Retina (tissue), 1 donor: Measurements from ENCODE around the gene CAMK1D.
"Not testable (repeated sequence)": the region's sequence is repeated elsewhere in the genome, so short reads cannot be mapped to it uniquely, and the experiment has no call there.

Source experiments
- DNase-seq: peaks from one replicate; pipeline ENCODE4 v3.0.0-alpha.2; 2016

CAMK1D gene

GRCh38 chr10:12348870-12349628 is at the start of gene CAMK1D:
TSS of gene CAMK1D (plus strand) at chr10:12349547.
- DNase-seq = no peak

GRCh38 chr10:12301036-12301435 is 48.3 kb upstream of the CAMK1D start:
- DNase-seq = not testable (repeated sequence)

- DNase-seq = no peak
These were observed 41.3 kb upstream of the CAMK1D start for GRCh38 chr10:12308057-12308456.

- no peak for DNase-seq
These were observed 40.5 kb upstream of the CAMK1D start for GRCh38 chr10:12308736-12309375.

DNA sequence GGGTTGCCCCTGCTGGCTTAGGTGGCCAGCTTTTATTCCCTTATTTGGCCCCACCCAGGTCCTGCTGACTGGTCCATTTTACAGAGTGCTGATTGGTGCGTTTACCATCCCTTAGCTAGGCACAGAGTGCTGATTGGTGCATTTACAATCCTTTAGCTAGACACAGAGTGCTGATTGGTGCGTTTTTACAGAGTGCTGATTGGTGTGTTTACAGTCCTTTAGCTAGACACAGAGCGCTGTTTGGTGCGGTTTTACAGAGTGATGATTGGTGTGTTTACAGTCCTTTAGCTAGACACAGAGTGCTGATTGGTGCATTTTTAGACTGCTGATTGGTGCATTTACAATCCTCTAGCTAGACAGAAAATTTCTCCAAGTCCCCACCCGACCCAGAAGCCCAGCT is 39.6 kb upstream of the CAMK1D start:
- not testable (repeated sequence) for DNase-seq

GRCh38 chr10:12314836-12315235 is 34.5 kb upstream of the CAMK1D start:
- DNase-seq = no peak

DNA sequence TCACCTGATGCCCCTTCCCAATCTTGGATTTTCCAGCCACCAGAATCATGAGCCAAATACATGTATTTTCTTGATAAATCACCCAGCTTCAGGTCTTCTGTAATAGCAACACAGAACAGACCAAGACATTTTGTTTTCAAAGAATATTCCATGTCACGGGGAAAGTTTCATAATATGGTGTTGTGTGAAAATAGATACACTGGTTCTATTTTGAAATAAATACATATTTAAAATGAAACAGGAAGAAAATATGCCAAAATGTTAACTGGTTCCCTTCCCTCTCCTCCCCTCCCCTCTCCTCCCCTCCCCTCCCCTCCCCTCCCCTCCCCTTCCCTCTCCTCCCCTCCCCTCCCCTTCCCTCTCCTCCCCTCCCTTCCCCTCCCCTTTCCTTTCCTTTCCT is 30.3 kb upstream of the CAMK1D start:
- DNase-seq = no peak

GRCh38 chr10:12320892-12321291 is 28.5 kb upstream of the CAMK1D start:
- DNase-seq = no peak

- DNase-seq = no peak
These were observed 27.7 kb upstream of the CAMK1D start for GRCh38 chr10:12321641-12322040.

GRCh38 chr10:12322583-12323131 is 26.7 kb upstream of the CAMK1D start:
- DNase-seq = no peak

DNA sequence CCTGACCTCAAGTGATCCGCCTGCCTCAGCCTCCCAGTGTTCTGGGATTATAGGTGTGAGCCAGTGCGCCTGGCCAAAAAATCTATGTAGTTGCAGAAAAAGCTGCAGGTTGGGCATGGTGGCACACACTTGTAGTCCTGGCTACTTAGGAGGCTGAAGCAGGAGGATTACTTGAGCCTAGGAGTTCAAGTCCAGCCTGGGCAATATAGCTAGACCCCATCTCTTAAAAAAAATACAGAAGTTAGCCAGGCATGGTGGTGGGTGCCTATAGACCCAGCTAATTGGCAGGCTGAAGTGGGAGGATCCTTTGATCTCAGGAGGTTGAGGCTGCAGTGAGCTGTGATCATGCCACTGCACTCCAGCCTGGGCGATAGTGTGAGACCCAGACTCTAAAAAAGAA is 24.8 kb upstream of the CAMK1D start:
- DNase-seq = no peak

DNA sequence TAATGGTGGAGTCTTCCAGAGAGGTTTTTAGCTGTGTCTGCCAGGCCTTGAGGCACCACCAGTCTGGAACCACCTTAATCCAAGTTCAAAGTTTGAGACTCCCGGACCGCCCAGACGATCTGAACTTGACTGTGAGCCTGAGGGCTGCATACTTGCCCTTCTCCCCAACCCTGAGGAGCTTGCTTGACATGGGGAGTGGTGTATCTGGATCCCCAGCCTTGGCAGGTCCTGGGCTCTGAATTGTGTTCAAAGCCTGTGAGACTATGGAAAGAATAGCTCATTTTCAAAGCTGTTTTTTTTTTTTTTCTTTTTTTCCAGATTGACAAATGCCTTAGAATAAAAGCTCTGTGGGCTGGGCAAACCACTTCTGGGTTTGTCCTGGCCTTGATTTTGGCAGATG is 22.3 kb upstream of the CAMK1D start:
- no peak for DNase-seq

DNA sequence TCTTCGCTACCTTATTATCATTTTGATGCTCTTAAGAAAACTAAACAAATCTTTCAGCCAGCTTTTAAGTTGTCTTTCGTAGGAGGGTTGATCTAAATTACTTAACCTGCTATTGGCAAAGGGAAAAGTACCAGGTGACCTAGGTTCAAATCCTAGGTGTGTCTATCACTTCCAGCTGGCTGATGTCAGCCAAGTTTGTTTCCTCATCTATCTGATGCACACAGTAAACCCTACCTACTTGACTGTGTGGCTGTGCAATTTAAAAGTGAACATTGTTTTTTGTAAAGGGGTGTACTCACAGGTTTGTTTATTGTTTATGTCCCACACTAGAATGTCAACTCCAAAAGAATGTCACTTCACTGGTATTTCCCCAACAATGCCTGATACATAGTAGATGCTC is 21.9 kb upstream of the CAMK1D start:
- no peak for DNase-seq

GRCh38 chr10:12328312-12328711 is 21.0 kb upstream of the CAMK1D start:
- not testable (repeated sequence) for DNase-seq

GRCh38 chr10:12332572-12333379 is 16.6 kb upstream of the CAMK1D start:
- DNase-seq = no peak

DNA sequence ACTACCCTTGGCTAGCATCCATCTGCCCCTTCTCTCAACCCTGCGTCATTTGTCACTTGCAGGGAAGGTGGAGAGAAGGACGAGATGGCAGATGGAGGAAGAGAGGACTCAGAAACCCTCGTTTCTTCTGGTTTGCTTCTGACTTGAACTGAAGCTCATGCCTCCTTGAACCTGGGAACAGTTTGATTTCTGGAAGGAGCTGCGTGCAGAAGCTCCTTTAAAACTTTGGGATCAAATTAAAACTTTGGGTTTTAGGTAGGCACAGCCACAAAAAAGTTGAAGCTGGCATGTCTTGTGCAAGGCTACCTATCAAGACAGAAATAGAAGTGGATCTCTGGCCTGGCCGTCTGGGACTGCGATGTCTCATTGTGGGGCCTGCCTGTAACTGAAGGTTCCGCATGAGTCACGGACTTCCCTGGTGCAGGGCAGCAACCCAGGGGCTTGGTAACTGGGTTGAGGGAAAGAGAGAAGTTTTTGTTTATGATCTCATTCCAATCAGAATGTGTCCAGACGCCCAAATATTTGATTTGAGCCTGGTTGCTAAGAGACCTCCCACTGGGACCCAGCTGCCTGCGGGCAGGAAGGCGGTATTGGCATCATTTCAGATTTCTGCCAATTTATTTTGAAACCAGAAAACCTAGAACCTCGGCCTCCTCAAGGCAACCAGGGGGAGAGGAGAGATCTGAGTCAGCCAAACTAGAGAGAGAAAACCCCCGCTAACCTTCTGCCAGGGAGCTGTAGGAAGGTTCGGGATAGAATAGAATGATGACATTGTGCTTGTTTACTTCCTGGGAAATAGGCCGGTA is 15.8 kb upstream of the CAMK1D start:
- peak; percentile 44 for DNase-seq

- DNase-seq = no peak
These were observed 15.2 kb upstream of the CAMK1D start for GRCh38 chr10:12334186-12334530.

GRCh38 chr10:12335169-12335568 is 14.2 kb upstream of the CAMK1D start:
- DNase-seq = not testable (repeated sequence)

DNA sequence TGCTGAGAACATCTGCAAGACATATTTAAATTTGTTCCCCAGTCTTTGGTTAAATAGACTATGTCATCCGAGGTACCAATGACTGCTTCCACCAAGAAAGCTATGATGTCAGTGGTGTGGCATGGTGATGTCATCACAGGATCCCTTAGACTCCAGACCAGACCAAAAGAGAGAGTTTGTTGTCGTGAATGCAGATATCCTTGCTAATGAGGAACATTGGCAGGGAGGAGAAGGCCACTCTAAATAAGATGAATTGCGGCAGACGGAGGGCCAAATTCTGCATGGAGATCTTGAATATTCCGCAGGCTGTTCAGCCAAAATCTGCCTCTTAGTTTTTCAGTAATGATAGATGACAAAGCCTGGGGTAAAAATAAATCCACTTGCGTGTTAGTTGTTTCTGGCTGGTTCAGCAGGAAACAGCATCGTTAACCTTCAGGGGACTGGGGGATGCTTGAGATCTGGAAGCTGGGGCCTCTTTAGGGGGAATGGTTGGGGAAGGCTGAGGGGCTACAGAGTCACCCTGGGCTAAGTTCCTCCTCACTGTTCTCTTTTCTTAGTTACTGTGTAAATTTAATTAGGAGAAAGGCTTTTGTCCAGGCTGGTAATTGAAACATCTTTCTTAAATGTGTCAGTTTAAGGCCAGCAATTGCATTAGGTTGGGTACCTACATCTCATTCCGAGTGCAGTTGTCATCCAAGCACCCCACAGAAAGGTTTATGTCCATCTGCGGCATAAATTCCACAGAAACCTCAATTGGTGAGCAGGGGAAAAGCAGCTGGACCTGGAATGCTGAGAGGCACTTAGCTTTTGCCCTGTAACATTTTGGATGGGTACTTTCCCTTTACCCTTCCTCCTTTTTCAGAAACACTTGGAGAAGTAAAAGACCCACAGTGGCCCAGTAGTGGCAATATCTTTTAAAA is 11.6 kb upstream of the CAMK1D start:
- no peak for DNase-seq

GRCh38 chr10:12338981-12339380 is 10.4 kb upstream of the CAMK1D start:
- no peak for DNase-seq

DNA sequence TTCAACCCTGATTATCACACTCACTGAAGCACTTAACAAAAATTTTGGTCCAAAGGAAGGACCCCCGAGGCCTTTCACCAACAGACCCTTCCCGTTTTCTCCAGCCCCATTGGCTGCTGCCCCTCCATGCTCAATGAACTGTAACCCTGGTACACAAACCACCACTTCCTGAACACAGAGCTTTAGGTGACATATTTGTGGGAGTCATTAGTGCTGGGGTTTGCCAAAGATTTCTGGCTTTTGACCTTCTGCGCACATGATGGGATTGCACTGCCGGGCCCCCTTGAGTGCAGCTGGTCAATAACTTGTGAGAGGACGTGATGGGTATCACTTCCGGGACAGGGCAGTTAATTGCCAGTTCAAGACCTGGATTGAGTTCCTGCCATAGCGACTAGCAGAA is 9.0 kb upstream of the CAMK1D start:
- DNase-seq = no peak

GRCh38 chr10:12340937-12341336 is 8.4 kb upstream of the CAMK1D start:
- no peak for DNase-seq
